HEK293T (cell line): ENCODE measurements around the gene SCMH1.
A peak's percentile ranks its signal among the peaks of the same experiment; 100 is the strongest.

Source experiments
- CTCF ChIA-PET: fragments of 350-600 bp; formaldehyde crosslinking; extraction: SDS; loops from one replicate; lab custom pipeline; 2021; ENCODE audit warnings: antibody characterized with exemption, inconsistent platforms; lab: Yijun Ruan, JAX
- POLR2A ChIA-PET: fragments of 350-600 bp; formaldehyde crosslinking; extraction: SDS; loops from one replicate; lab custom pipeline; 2020; ENCODE audit warnings: antibody characterized with exemption, inconsistent platforms; lab: Yijun Ruan, JAX
- DNase-seq: peaks from one replicate; pipeline ENCODE4 v3.0.0; 2012; ENCODE audit warnings: mixed read lengths; ENCODE audit errors: extremely low spot score
- CTBP1 ChIP-seq: fragments of 450-650 bp; IDR thresholded peaks from 2 replicates; pipeline ENCODE4 v1.6.1; 2016; ENCODE audit warnings: borderline replicate concordance
- ELF4 ChIP-seq: fragments of 450-650 bp; IDR thresholded peaks from 2 replicates; pipeline ENCODE4 v1.6.1; 2017; ENCODE audit warnings: antibody characterized with exemption
- FOXA1 ChIP-seq: fragments of 450-650 bp; IDR thresholded peaks from 2 replicates; pipeline ENCODE4 v1.6.1; 2016; ENCODE audit warnings: mild to moderate bottlenecking
- FOXM1 ChIP-seq: fragments of 450-650 bp; IDR thresholded peaks from 2 replicates; pipeline ENCODE4 v1.6.1; 2017; ENCODE audit warnings: mild to moderate bottlenecking, borderline replicate concordance
- HDGF ChIP-seq: fragments of 450-650 bp; IDR thresholded peaks from 2 replicates; pipeline ENCODE4 v1.6.1; 2017; ENCODE audit warnings: antibody characterized with exemption, borderline replicate concordance
- L3MBTL2 ChIP-seq: fragments of 450-650 bp; conservative IDR thresholded peaks from 2 replicates; pipeline ENCODE4 v1.6.1; 2016; ENCODE audit warnings: mild to moderate bottlenecking
- LEF1 ChIP-seq: fragments of 450-650 bp; IDR thresholded peaks from 2 replicates; pipeline ENCODE4 v1.6.1; 2017; ENCODE audit warnings: mild to moderate bottlenecking, borderline replicate concordance
- PKNOX1 ChIP-seq: fragments of 450-650 bp; IDR thresholded peaks from 2 replicates; pipeline ENCODE4 v1.6.1; 2016
- SUZ12 ChIP-seq: fragments of 450-650 bp; IDR thresholded peaks from 2 replicates; pipeline ENCODE4 v1.6.1; 2016; ENCODE audit warnings: mild to moderate bottlenecking
- TARDBP ChIP-seq: fragments of 450-650 bp; IDR thresholded peaks from 2 replicates; pipeline ENCODE4 v1.6.1; 2016

SCMH1 gene

GRCh38 chr1:40979241-40980067 lies 262.7 kb downstream of the SCMH1 start, which contains the start of gene CTPS1:
TSS of gene CTPS1 (plus strand) at chr1:40979696. CDS start at chr1:40983291, 3,595 bp downstream.
- peak; percentile 96 for DNase-seq
- POLR2A ChIA-PET = interaction anchor here (0.7 to 2.7 kb wide), 18 partner anchors 9 to 288 kb away, joined by 3 to 24 read pairs (median 4); partner anchors contain the start of genes CITED4, NFYC and SLFNL1
- CTCF ChIA-PET = interaction anchor here (0.6 to 1.9 kb wide), 3 partner anchors 13 to 408 kb away, joined by 3 to 5 read pairs (median 4); no protein-coding TSS in a partner anchor
- TF ChIP-seq CTBP1 = peak; percentile 55; the same call in 1 of the 2 replicates
- peak; percentile 98 for TF ChIP-seq PKNOX1
- TF ChIP-seq SUZ12 = no peak
- peak; percentile 71 for TF ChIP-seq L3MBTL2

GRCh38 chr1:40978886-40979240 lies 263.2 kb downstream of the SCMH1 start:
- no peak for TF ChIP-seq CTBP1
- TF ChIP-seq L3MBTL2 = peak; percentile 47
- peak; percentile 12 for DNase-seq
- ChIA-PET CTCF (interaction anchor here (1.1 to 1.9 kb wide), 2 partner anchors 13 to 15 kb away, joined by 4 to 5 read pairs; no protein-coding TSS in a partner anchor), POLR2A (interaction anchor here (0.6 to 2.4 kb wide), 8 partner anchors 13 to 287 kb away, joined by 3 to 14 read pairs (median 4); partner anchors contain the start of genes NFYC and SLFNL1)

GRCh38 chr1:40977716-40978115 lies 264.4 kb downstream of the SCMH1 start:
- ChIA-PET CTCF (no interaction called here), POLR2A (no interaction called here)
- TF ChIP-seq TARDBP (no peak), L3MBTL2 (no peak), LEF1 (no peak), FOXA1 (no peak), HDGF (no peak), FOXM1 (no peak), ELF4 (no peak), PKNOX1 (no peak), SUZ12 (no peak), CTBP1 (no peak)
- no peak for DNase-seq
